A673 (cell line): ENCODE measurements around the gene CIAO3.

Experiments
- CTCF ChIP-seq: fragments of 300-800, 200-600 bp; sonication (generic); conservative IDR thresholded peaks from 2 replicates; pipeline ENCODE4 v1.5.1; 2017; ENCODE audit warnings: low read depth, mild to moderate bottlenecking, antibody characterized with exemption, low read length, moderate library complexity, mixed read lengths
- EZH2 ChIP-seq: fragments of 200-600 bp; sonication (generic); IDR thresholded peaks from 2 replicates; pipeline ENCODE4 v1.6.1; 2017; ENCODE audit warnings: borderline replicate concordance, low read depth, mild to moderate bottlenecking, mixed read lengths, antibody characterized with exemption, low read length; ENCODE audit not compliant: poor library complexity, severe bottlenecking

GRCh38 chr16:767743-768235, 27.0 kb upstream of the CIAO3 start:
- TF ChIP-seq CTCF: no peak
- TF ChIP-seq EZH2: no peak
